ENCODE results near the gene ZNF750.

Gene ZNF750

DNA sequence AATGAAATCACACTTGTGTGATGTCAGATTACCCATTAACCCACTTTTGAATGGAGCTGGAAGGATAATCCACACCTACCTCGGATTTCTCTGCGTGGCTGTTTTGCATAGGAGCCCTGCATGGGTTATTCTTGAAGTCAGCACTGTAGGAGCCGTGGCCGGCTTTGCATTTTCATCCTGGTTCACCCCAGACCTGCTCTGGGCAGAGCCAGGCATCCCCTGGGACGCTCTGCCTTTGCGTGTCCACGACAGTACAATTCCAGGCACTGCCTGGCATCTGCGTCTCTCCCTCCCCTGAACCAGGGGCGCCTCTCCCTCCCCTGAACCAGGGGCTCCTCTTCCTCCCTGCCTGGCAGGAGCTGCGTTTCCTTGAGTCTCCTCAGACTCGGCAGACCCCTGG lies 29.7 kb upstream of the ZNF750 start:
- no peak for DNase-seq (ENCODE audit: low read depth)
- H3K4me3 ChIP-seq (ENCODE audit: low read depth, low read length), result no peak overlapping the region
- TF ChIP-seq MAX (IDR thresholded peaks at IDR 0.05; ENCODE audit: low read depth, low read length) (no peak), MYC (IDR thresholded peaks at IDR 0.05; ENCODE audit: low read depth, low read length) (no peak), POLR2A (IDR thresholded peaks at IDR 0.05; ENCODE audit: extremely low read depth, insufficient read length) (no peak), CTCF (IDR thresholded peaks at IDR 0.05; ENCODE audit: low read depth, low read length) (no peak)

DNA sequence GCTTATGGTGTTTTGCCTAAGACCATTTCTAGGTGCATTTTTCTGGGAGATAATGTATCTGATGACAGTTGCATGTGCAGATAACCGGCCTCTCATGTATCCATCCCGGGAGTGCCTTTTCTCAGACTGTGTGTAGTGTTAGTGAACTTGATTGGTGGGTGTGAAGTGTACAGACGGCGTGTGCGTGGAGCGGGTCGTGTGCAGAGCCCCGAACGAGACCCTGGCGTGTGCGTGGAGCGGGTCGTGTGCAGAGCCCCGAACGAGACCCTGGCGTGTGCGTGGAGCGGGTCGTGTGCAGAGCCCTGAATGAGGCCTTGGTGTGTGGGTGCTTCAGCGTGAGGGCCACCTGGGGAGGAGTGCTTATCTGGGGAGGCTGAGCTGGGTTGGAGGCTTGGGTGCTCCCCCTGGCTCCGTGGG lies 28.9 kb upstream of the ZNF750 start:
- no peak overlapping the region for H3K4me3 ChIP-seq (ENCODE audit: low read depth, low read length)
- no peak for DNase-seq (ENCODE audit: low read depth)

GRCh38 chr17:82867763-82868325 lies 28.0 kb upstream of the ZNF750 start:
- no peak overlapping the region for H3K4me3 ChIP-seq (ENCODE audit: low read depth, low read length)
- no peak for DNase-seq (ENCODE audit: low read depth)
- TF ChIP-seq MYC (IDR thresholded peaks at IDR 0.05; ENCODE audit: low read depth, low read length) (no peak), CTCF (IDR thresholded peaks at IDR 0.05; ENCODE audit: low read depth, low read length) (no peak), MAX (IDR thresholded peaks at IDR 0.05; ENCODE audit: low read depth, low read length) (no peak), POLR2A (IDR thresholded peaks at IDR 0.05; ENCODE audit: extremely low read depth, insufficient read length) (no peak)

More for the DNA sequence above, 28.9 kb upstream of the ZNF750 start:
- no peak for TF ChIP-seq MAX (IDR thresholded peaks at IDR 0.05; ENCODE audit: low read depth, low read length)
- no peak for TF ChIP-seq MYC (IDR thresholded peaks at IDR 0.05; ENCODE audit: low read depth, low read length)
- TF ChIP-seq CTCF (IDR thresholded peaks at IDR 0.05; ENCODE audit: low read depth, low read length), result no peak
- no peak for TF ChIP-seq POLR2A (IDR thresholded peaks at IDR 0.05; ENCODE audit: extremely low read depth, insufficient read length)

- DNase-seq (ENCODE audit: low read depth), result no peak
- no peak overlapping the region for H3K4me3 ChIP-seq (ENCODE audit: low read depth, low read length)
- TF ChIP-seq POLR2A (IDR thresholded peaks at IDR 0.05; ENCODE audit: extremely low read depth, insufficient read length) (no peak), MYC (IDR thresholded peaks at IDR 0.05; ENCODE audit: low read depth, low read length) (no peak), MAX (IDR thresholded peaks at IDR 0.05; ENCODE audit: low read depth, low read length) (no peak), CTCF (IDR thresholded peaks at IDR 0.05; ENCODE audit: low read depth, low read length) (no peak)
Measured at GRCh38 chr17:82866590-82867191, 26.9 kb upstream of the ZNF750 start.

DNA sequence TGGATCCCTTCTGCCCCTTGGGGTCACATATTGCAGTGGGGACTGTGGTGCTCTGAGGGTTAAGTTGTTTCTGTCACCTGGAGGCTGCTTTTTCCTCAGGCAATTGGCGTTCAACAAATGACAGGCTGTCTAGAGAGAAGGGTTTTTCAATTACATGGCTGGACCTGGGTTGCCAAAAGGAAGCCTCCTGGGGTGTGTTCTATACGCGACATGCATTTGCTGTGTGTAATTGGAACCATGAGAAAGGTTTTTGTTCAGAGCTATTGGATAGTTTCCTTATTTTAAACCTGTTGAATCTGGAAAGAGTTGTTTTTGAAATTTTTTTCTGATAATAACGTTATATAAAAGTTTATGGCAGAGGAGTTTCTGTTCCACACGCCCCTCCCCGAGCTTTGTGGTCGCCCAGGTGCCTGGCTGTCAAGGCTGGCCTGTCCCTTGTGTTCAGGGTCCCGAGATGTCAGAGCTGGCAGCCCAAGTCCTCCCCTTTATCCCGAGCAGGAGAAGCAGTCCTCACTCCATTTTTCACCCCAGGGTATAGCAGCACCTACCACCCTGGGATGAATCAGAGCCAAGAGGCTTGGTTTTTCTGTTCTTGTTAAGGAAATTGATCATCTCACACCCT lies 26.1 kb upstream of the ZNF750 start:
- TF ChIP-seq POLR2A (IDR thresholded peaks at IDR 0.05; ENCODE audit: extremely low read depth, insufficient read length) (no peak), CTCF (IDR thresholded peaks at IDR 0.05; ENCODE audit: low read depth, low read length) (no peak), MYC (IDR thresholded peaks at IDR 0.05; ENCODE audit: low read depth, low read length) (no peak), MAX (IDR thresholded peaks at IDR 0.05; ENCODE audit: low read depth, low read length) (no peak)
- no peak for DNase-seq (ENCODE audit: low read depth)
- H3K4me3 ChIP-seq (ENCODE audit: low read depth, low read length), result no peak overlapping the region

Data from NB4 (cell line).